H9 (cell line): Measurements from ENCODE around the gene DLG1. TPM values are rescaled to one million over a fixed set of nuclear protein-coding genes. Genes with fewer than 3 reads are reported as not detected.

Experiments used
- DNase-seq: peaks from one replicate; pipeline ENCODE4 v3.0.0-alpha.2; 2017
- H2AFZ ChIP-seq: one replicate; pipeline ENCODE4 v1.6.1; 2013; ENCODE audit warnings: mild to moderate bottlenecking, low read length, control low read depth, moderate library complexity
- H2AK5ac ChIP-seq: 2 replicates; pipeline ENCODE4 v1.6.1; 2013; ENCODE audit warnings: low read length, control low read depth, mixed read lengths; ENCODE audit not compliant: insufficient read length
- H2BK120ac ChIP-seq: one replicate; pipeline ENCODE4 v1.6.1; 2013; ENCODE audit warnings: low read depth, mild to moderate bottlenecking, low read length, control low read depth, inconsistent platforms; ENCODE audit not compliant: poor library complexity, severe bottlenecking
- H2BK12ac ChIP-seq: 2 replicates; pipeline ENCODE4 v1.6.1; 2013; ENCODE audit warnings: low read length, control low read depth, mixed read lengths, low read depth; ENCODE audit not compliant: insufficient read length
- H2BK15ac ChIP-seq: 2 replicates; pipeline ENCODE4 v1.6.1; 2013; ENCODE audit warnings: low read depth, low read length, control low read depth
- H2BK20ac ChIP-seq: one replicate; pipeline ENCODE4 v1.6.1; 2013; ENCODE audit warnings: low read depth, mild to moderate bottlenecking, low read length, control low read depth, inconsistent platforms; ENCODE audit not compliant: poor library complexity, severe bottlenecking
- H2BK5ac ChIP-seq: 2 replicates; pipeline ENCODE4 v1.6.1; 2013; ENCODE audit warnings: low read length, control low read depth, mixed read lengths; ENCODE audit not compliant: insufficient read length
- H3K14ac ChIP-seq: 2 replicates; pipeline ENCODE4 v1.6.1; 2013; ENCODE audit warnings: low read length, control low read depth; ENCODE audit not compliant: insufficient read depth
- H3K18ac ChIP-seq: 2 replicates; pipeline ENCODE4 v1.6.1; 2013; ENCODE audit warnings: low read depth, mild to moderate bottlenecking, mixed read lengths, low read length, control low read depth; ENCODE audit not compliant: insufficient read length
- H3K23ac ChIP-seq: 2 replicates; pipeline ENCODE4 v1.6.1; 2013; ENCODE audit warnings: low read length, control low read depth, mixed read lengths, low read depth; ENCODE audit not compliant: insufficient read length
- H3K23me2 ChIP-seq: 2 replicates; pipeline ENCODE4 v1.6.1; 2013; ENCODE audit warnings: low read depth, mild to moderate bottlenecking, mixed read lengths, low read length, control low read depth; ENCODE audit not compliant: insufficient read length, poor library complexity, severe bottlenecking
- H3K27ac ChIP-seq: 2 replicates; pipeline ENCODE4 v1.5.1; 2013; ENCODE audit warnings: low read length, control low read depth, mixed read lengths, low read depth; ENCODE audit not compliant: insufficient read length
- H3K27me3 ChIP-seq: 2 replicates; pipeline ENCODE4 v1.6.1; 2013; ENCODE audit warnings: low read length, control low read depth, inconsistent platforms; ENCODE audit not compliant: insufficient read depth
- H3K4ac ChIP-seq: 2 replicates; pipeline ENCODE4 v1.6.1; 2013; ENCODE audit warnings: low read depth, mild to moderate bottlenecking, control low read depth, inconsistent platforms, low read length, moderate library complexity
- H3K4me1 ChIP-seq: 2 replicates; pipeline ENCODE4 v1.6.1; 2013; ENCODE audit warnings: low read length, control low read depth, inconsistent platforms; ENCODE audit not compliant: insufficient read depth
- H3K4me2 ChIP-seq: 2 replicates; pipeline ENCODE4 v1.6.1; 2013; ENCODE audit warnings: low read length, control low read depth, mixed read lengths; ENCODE audit not compliant: insufficient read length, insufficient read depth
- H3K56ac ChIP-seq: 2 replicates; pipeline ENCODE4 v1.6.1; 2013; ENCODE audit warnings: low read depth, mild to moderate bottlenecking, mixed read lengths, low read length, control low read depth; ENCODE audit not compliant: insufficient read length
- H3K79me1 ChIP-seq: 2 replicates; pipeline ENCODE4 v1.6.1; 2013; ENCODE audit warnings: low read depth, mild to moderate bottlenecking, moderate library complexity, low read length, control low read depth, inconsistent platforms; ENCODE audit not compliant: insufficient read depth, poor library complexity, severe bottlenecking
- H3K79me2 ChIP-seq: 2 replicates; pipeline ENCODE4 v1.6.1; 2013; ENCODE audit warnings: low read length, control low read depth, inconsistent platforms; ENCODE audit not compliant: insufficient read depth
- H3K9ac ChIP-seq: 2 replicates; pipeline ENCODE4 v1.6.1; 2013; ENCODE audit warnings: low read length, control low read depth, mixed read lengths; ENCODE audit not compliant: insufficient read length; ENCODE audit errors: extremely low read depth
- H3K9me3 ChIP-seq: one replicate; pipeline ENCODE4 v1.6.1; 2013; ENCODE audit warnings: low read depth, low read length, inconsistent platforms; ENCODE audit not compliant: control insufficient read depth
- H3T11ph ChIP-seq: one replicate; pipeline ENCODE4 v1.6.1; 2013; ENCODE audit warnings: mild to moderate bottlenecking, low read length, control low read depth, inconsistent platforms
- H4K20me1 ChIP-seq: one replicate; pipeline ENCODE4 v1.6.1; 2013; ENCODE audit not compliant: control insufficient read depth, insufficient read length, insufficient read depth
- H4K5ac ChIP-seq: 2 replicates; pipeline ENCODE4 v1.6.1; 2013; ENCODE audit warnings: low read depth, mild to moderate bottlenecking, mixed read lengths, low read length, control low read depth; ENCODE audit not compliant: insufficient read length
- H4K8ac ChIP-seq: replicated peaks from 2 replicates; pipeline ENCODE4 v1.6.1; 2013; ENCODE audit warnings: low read length, control low read depth, mixed read lengths, low read depth; ENCODE audit not compliant: insufficient read length
- H4K91ac ChIP-seq: 2 replicates; pipeline ENCODE4 v1.6.1; 2013; ENCODE audit warnings: low read depth, mild to moderate bottlenecking, moderate library complexity, mixed read lengths, low read length, control low read depth; ENCODE audit not compliant: insufficient read length
- H3K27ac Mint-ChIP-seq, 3 experiments: 2 replicates in 2 of 3; 3 replicates in 1 of 3; pipeline ENCODE4 v1.8.0; 2020 to 2021; ENCODE audit warnings: mixed read lengths in 3 of 3, mild to moderate bottlenecking in 1 of 3, moderate library complexity in 1 of 3
- H3K27me3 Mint-ChIP-seq: 2 replicates; pipeline ENCODE4 v1.8.0; 2021; ENCODE audit warnings: low read depth, mild to moderate bottlenecking, moderate library complexity, mixed read lengths
- H3K36me3 Mint-ChIP-seq, 3 experiments: 2 replicates in 2 of 3; 3 replicates in 1 of 3; pipeline ENCODE4 v1.8.0; 2020 to 2021; ENCODE audit warnings: low read depth in 3 of 3, mixed read lengths in 3 of 3; ENCODE audit not compliant: insufficient read depth in 1 of 3
- H3K4me1 Mint-ChIP-seq, 2 experiments: 2 replicates each; pipeline ENCODE4 v1.8.0; 2020; ENCODE audit warnings: mixed read lengths in 2 of 2
- H3K4me3 Mint-ChIP-seq, 2 experiments: 2 replicates in 1 of 2; 3 replicates in 1 of 2; pipeline ENCODE4 v1.8.0; 2020 to 2021; ENCODE audit warnings: mild to moderate bottlenecking in 2 of 2, mixed read lengths in 2 of 2, moderate library complexity in 1 of 2
- H3K9me3 Mint-ChIP-seq, 2 experiments: 2 replicates in 1 of 2; 3 replicates in 1 of 2; pipeline ENCODE4 v1.8.0; 2020; ENCODE audit warnings: mild to moderate bottlenecking in 2 of 2, mixed read lengths in 2 of 2, moderate library complexity in 1 of 2
- CTCF ChIP-seq: fragments of 200-600 bp; sonication (generic); conservative IDR thresholded peaks from 3 replicates; pipeline ENCODE4 v1.8.0; 2021; ENCODE audit warnings: antibody characterized with exemption, mild to moderate bottlenecking
- WGBS: extraction: QIAGEN DNeasy Blood & Tissue Kit; methylation state at CpG from one replicate; pipeline ENCODE4 v1.1.7; 2013; ENCODE audit warnings: missing lambda C conversion rate, low lambda C conversion rate, mixed read lengths; ENCODE audit not compliant: insufficient read length; ENCODE audit errors: extremely low coverage; 5-methylcytosine and 5-hydroxymethylcytosine counted together
- total RNA-seq: library from RNA; stranded (reverse); gene quantifications from 2 replicates; pipeline ENCODE4 v1.2.1, GENCODE V29; 2021

Gene DLG1
- total RNA-seq, 1 experiment from 2014 or later: 84.1 TPM

GRCh38 chr3:197339841-197340520 is 41.6 kb upstream of the DLG1 start:
- no peak overlapping the region for H2AFZ ChIP-seq
- no peak overlapping the region for H3K27ac ChIP-seq

More at GRCh38 chr3:197339841-197340520, 41.6 kb upstream of the DLG1 start:
- Histone ChIP-seq H3K14ac (no peak overlapping the region), H3K9me3 (no peaks in the 10 kb centered on the region), H4K91ac (no peak overlapping the region), H3K23me2 (no peaks in the 10 kb centered on the region), H3K27me3 (no peaks in the 10 kb centered on the region), H3K23ac (no peak overlapping the region), H2BK120ac (no peak overlapping the region), H3K4ac (no peak overlapping the region), H4K20me1 (peaks cover 2% of the 10 kb centered on the region), H3K56ac (no peak overlapping the region), H2BK20ac (no peak overlapping the region), H3K9ac (no peak overlapping the region), H2BK12ac (no peak overlapping the region), H3K18ac (no peak overlapping the region), H3K79me2 (no peaks in the 10 kb centered on the region), H2AK5ac (no peak overlapping the region), H3K79me1 (no peaks in the 10 kb centered on the region), H3K4me1 (no peaks in the 10 kb centered on the region), H2BK5ac (no peak overlapping the region), H3T11ph (no peak overlapping the region), H3K4me2 (no peak overlapping the region), H2BK15ac (no peak overlapping the region), H4K5ac (no peak overlapping the region), H4K8ac (no peak overlapping the region)
- Mint-ChIP-seq H3K4me1 (peaks cover 10 to 11% of the 10 kb centered on the region in 2 experiments; a peak in 3 of 4 replicates), H3K27me3 (no peaks in the 10 kb centered on the region; the same call in 1 of the 2 replicates), H3K9me3 (no peaks in the 10 kb centered on the region), H3K36me3 (no peaks in the 10 kb centered on the region), H3K27ac (peak overlapping the region in 1 of 3 experiments; percentile 30; a peak in 1 of 7 replicates), H3K4me3 (no peak overlapping the region)
- no peak for DNase-seq
- no peak for TF ChIP-seq CTCF
- no CpG with 5 or more reads among the region's 12 CpGs for WGBS
